HG03565 (cell line): Measurements from ENCODE around the gene CABP7.

Experiments used
- ATAC-seq: cut with Tn5 transposase; IDR thresholded peaks from one replicate; pipeline ENCODE4 v1.9.1; 2021; ENCODE audit warnings: mild to moderate bottlenecking, moderate library complexity; ENCODE audit not compliant: unreplicated experiment

The CABP7 gene

DNA sequence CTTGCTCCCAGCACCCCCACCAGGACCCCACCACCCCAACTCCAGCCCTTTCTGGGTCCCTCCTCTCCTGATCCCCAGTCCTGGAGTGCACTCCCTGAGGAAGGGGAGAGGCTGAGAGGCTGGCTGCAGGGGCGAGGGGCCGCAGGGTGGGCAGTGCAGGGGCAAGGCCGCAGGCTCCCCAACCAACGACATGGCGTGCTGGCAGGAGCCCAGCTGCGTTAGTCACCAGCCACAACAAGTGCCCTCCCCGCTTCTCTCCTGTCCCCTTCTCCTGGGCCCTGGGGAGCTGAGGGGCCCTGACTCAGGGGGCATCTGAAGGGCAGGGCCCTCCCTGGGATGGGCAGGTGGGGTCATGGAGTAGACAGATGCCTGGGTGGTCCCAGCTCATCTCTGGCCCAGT, 2.3 kb downstream of the CABP7 start:
- ATAC-seq: no peak

- no peak for ATAC-seq
These were observed 2.8 kb downstream of the CABP7 start for GRCh38 chr22:29722587-29722986.

DNA sequence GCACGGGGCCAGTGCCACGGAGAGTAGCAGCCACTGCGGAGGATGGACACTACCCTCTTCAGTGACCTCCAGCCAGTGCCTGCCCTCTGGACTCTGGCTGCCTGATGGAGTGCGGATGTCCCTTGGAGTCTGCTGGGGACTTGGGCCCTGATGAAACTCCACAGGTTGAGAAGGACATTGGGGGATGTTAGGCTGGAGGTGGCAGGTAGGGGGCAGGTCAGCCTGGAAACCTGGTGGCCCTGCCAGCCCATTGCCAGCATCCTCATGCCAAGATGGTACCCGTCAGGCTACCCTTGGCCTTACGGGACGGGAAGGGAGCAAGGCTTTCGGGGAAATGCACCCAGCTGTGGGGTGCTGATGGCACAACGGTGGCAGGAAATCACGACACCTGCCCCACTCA, 4.0 kb downstream of the CABP7 start:
- no peak for ATAC-seq

GRCh38 chr22:29724843-29725242, 5.0 kb downstream of the CABP7 start:
- ATAC-seq: no peak

DNA sequence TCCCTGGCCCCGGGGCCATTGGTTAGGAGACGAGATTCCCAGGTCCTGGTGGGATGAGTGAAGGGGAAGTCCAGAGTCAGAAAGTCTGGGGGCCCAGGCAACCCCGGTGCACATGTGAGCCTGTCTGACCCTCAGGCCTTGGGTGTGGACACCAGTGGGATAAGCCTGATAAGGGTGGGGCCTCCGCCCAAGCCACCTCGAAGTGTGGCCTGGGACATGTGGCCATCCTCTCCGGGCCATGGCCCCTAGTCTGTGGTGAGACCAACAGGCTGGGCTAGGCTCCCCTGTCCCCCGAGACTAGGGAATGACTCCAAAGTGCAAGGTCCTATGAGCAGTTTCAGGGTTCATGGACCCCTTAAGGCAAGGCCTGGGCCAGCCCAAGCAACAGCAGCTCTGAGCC, 6.3 kb downstream of the CABP7 start:
- ATAC-seq: no peak

DNA sequence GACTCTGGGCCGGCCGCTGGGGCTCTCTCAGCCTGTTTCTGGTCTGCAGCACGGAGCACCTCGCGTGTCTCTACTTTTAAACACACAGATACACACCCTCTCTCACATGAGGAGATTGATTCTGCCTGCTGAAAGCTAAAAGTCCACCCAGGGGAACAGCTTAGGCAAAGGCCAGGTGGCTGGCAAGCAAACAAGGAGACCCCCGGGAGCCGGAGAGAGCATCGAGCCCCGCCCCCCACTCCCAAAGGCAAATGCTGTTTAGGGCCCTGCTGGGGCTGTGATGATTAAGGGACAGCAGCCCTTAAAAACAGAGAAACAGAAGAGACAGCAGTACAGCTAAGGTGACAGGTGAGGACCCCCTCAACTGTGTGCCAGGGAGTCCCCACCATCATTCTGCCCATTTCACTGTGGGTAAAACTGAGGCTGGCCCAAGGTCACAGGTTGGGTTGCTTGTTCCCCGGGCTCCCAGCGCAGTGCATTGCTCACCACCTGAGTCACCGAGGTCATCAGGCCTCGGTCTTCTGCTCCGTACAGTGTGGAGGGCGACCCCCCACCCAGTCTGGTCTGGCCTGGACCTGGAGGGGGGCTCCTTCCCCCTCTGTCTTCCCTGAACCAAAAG, 6.8 kb downstream of the CABP7 start:
- ATAC-seq: no peak

- ATAC-seq: no peak
These were observed 7.3 kb downstream of the CABP7 start for GRCh38 chr22:29727131-29727523.

GRCh38 chr22:29729161-29729560, 9.4 kb downstream of the CABP7 start:
- no peak for ATAC-seq

GRCh38 chr22:29731058-29731850, 11.5 kb downstream of the CABP7 start:
- ATAC-seq: no peak

DNA sequence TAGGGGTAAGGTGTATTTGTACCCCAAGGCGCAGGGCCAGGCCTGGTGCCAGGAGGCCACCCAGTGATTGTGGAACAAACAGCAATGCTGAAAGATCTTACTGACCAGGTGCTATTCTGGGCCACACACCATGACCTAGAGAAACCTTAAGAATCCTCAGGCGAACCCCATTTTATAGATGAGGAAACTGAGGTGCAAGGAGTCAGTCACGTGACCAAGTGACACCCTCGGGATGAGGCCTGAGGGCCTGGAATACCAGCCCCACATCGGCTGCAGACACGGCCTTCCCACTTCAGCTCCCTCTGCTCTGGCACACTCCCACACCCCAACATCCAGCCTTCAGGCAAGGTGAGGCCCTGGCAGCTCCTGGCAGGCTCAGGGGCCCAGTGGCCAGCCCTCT, 13.1 kb downstream of the CABP7 start:
- ATAC-seq: no peak

GRCh38 chr22:29733362-29734201, 13.8 kb downstream of the CABP7 start:
- ATAC-seq: no peak

- no peak for ATAC-seq
These were observed 14.6 kb downstream of the CABP7 start for GRCh38 chr22:29734406-29734805.

- ATAC-seq: no peak
These were observed 15.0 kb downstream of the CABP7 start for GRCh38 chr22:29734838-29735237.

DNA sequence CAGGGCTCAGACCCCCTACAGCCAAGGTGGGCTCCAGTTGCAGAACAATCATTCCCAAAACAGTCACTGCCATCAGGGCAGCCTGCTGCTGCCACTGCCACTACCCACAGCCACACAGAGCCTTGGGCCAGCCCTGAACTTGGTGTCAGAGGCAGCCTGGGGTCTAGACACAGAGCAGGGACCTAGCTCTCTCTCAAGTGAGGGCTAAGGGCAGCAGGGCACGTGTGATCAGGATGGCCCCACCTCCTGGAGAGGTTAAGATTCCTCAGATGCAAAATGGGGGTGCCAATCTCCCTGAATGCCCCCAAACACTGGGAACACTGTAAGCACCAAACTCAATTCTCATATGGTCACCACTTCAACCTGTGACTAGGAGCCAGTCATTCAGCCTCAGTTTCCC, 15.6 kb downstream of the CABP7 start:
- ATAC-seq: no peak

- ATAC-seq: no peak
These were observed 17.7 kb downstream of the CABP7 start for GRCh38 chr22:29737251-29738117.

- ATAC-seq: no peak
These were observed 18.5 kb downstream of the CABP7 start for GRCh38 chr22:29738118-29738815.

GRCh38 chr22:29739346-29739875, 19.6 kb downstream of the CABP7 start:
- ATAC-seq: no peak

GRCh38 chr22:29740216-29740615, 20.4 kb downstream of the CABP7 start:
- no peak for ATAC-seq

DNA sequence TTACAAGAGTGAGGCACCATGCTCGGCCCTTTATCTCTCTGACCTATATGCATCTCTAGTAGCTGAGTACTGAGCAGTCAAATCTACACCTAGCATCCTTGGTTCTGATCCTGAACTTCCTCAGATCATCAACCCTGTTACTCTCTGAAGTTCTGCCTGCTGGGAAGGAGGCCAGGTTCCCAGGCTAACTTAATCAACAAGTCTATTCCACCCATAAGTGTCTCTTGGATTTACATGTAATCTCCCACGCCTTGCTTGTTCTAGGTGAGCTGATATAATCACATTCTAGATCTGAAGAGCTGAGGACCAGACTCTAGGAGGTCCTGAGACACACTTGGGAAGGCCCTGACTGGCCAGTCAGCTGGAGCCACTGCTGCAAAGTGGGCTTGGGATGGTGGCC, 22.1 kb downstream of the CABP7 start:
- no peak for ATAC-seq

DNA sequence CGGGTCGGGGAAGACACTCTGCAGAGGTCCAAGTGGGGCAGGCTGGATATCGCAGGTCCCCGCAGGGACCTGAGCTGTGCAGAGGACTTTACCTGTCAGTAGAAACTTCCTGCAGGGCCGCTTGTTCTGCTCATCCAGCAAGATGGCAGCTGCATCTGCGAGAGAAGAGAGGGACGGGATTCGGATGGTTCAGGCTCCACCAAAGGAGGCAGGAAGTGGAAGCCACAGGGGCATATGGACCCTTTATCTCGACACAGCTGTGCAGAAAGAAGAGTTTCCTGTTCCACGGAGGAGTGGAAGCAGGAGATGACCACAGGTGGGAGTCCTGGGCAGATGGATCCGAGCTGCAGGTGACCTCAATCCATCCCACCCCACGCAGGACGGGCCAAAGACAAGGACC, 22.5 kb downstream of the CABP7 start:
- ATAC-seq: no peak
